Measurements from ENCODE around the gene FBF1. TPM values are rescaled to one million over a fixed set of nuclear protein-coding genes. Genes with fewer than 3 reads are reported as not detected.
A peak's percentile ranks its signal among the peaks of the same experiment; 100 is the strongest.

Gene FBF1
- total RNA-seq, 2 donors from 2014 or later = 18.9 to 31.3 TPM

DNA sequence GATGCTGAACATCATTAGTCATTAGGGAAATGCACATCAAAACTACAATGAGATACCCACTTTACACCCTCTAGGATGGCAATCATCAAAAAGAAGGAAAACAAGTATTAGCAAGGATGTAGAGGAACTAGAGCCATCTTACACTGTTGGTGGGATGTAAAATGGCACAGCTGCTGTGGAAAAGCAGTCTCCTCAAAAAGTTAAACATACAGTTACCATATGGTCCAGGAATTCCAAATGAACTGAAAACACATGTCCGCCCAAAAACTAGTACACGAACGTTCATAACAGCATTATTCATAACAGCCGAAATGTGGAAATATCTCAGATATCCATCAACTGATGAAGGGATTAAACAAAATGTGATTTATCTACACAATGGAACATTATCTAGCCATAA, 7.0 kb downstream of the FBF1 start:
- H3K4me3 ChIP-seq = no peak overlapping the region
- TF ChIP-seq, protein P1, sequence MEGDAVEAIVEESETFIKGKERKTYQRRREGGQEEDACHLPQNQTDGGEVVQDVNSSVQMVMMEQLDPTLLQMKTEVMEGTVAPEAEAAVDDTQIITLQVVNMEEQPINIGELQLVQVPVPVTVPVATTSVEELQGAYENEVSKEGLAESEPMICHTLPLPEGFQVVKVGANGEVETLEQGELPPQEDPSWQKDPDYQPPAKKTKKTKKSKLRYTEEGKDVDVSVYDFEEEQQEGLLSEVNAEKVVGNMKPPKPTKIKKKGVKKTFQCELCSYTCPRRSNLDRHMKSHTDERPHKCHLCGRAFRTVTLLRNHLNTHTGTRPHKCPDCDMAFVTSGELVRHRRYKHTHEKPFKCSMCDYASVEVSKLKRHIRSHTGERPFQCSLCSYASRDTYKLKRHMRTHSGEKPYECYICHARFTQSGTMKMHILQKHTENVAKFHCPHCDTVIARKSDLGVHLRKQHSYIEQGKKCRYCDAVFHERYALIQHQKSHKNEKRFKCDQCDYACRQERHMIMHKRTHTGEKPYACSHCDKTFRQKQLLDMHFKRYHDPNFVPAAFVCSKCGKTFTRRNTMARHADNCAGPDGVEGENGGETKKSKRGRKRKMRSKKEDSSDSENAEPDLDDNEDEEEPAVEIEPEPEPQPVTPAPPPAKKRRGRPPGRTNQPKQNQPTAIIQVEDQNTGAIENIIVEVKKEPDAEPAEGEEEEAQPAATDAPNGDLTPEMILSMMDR (IDR thresholded peaks at IDR 0.05) = no peak
- no peak for TF ChIP-seq POLR2AphosphoS5 (IDR thresholded peaks at IDR 0.05)
- no peak for TF ChIP-seq POLR2A (IDR thresholded peaks at IDR 0.05)
- H3K27me3 ChIP-seq (replicated peaks; ENCODE audit: insufficient read depth) = no peaks in the 10 kb centered on the region
- H3K4me1 ChIP-seq (replicated peaks) = no peaks in the 10 kb centered on the region
- H3K36me3 ChIP-seq = no peaks in the 10 kb centered on the region
- DNase-seq (ENCODE audit: low spot score) = no peak
- no peak overlapping the region for H3K27ac ChIP-seq
- intact Hi-C loops (cut with DNase I) = no loop called here
- H3K9me3 ChIP-seq = no peaks in the 10 kb centered on the region
- 90% methylated on average over 4 of the region's 4 CpGs for WGBS

DNA sequence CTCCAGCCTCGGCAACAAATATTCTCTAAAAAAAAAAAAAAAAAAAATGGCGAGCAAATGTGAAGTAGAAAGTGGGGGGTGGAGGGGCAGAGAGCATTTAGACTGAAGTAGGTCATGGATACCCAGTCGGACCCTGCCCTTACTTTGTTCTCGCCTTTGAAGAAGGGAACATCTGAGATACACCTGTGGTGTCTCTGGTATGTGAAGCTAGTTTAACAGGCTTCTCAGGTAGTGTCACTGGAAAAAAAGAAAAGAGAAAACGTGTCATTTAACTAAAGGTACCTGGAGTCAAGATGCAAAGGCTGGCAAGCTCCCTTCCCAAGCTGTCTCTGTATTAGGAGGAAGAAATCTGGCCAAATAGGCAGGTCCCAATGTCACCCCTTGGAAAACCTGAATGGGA, 8.0 kb downstream of the FBF1 start:
- no peak for DNase-seq (ENCODE audit: low spot score)
- 72% methylated on average over 5 of the region's 5 CpGs for WGBS
- Histone ChIP-seq H3K36me3 (no peaks in the 10 kb centered on the region), H3K27ac (no peak overlapping the region), H3K9me3 (no peaks in the 10 kb centered on the region), H3K27me3 (replicated peaks; ENCODE audit: insufficient read depth) (no peaks in the 10 kb centered on the region), H3K4me3 (no peak overlapping the region), H3K4me1 (replicated peaks) (no peaks in the 10 kb centered on the region)
- TF ChIP-seq POLR2A (IDR thresholded peaks at IDR 0.05) (no peak), POLR2AphosphoS5 (IDR thresholded peaks at IDR 0.05) (no peak)
- TF ChIP-seq, protein P1 (IDR thresholded peaks at IDR 0.05) = no peak
- intact Hi-C loops (cut with DNase I) = no loop called here

DNA sequence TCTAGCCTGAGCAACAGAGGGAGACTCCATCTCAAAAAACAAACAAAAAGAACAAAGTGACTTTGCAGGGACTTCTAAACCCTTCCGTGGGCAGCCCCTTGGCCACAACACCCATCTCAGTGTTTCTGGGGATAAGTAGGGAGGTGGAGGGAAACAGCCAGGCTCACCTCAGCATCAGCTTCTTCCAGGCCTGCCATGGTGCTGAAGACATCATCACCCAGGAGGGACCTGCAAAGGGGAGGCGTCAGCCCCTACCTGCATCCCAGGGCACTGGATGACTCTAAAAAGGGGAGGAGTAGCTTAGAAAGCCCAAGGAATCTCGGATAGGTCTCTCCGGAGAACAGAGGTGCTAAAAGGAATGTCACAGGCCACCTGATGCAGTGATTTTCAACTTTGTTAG, 9.8 kb downstream of the FBF1 start:
- no peak overlapping the region for H3K4me3 ChIP-seq
- H3K36me3 ChIP-seq = no peaks in the 10 kb centered on the region
- intact Hi-C loops (cut with DNase I) = no loop called here
- WGBS = 84% methylated on average over 4 of the region's 4 CpGs
- H3K4me1 ChIP-seq (replicated peaks) = no peaks in the 10 kb centered on the region
- H3K27me3 ChIP-seq (replicated peaks; ENCODE audit: insufficient read depth) = no peaks in the 10 kb centered on the region
- TF ChIP-seq, protein P1 (IDR thresholded peaks at IDR 0.05) = no peak
- no peak for TF ChIP-seq POLR2AphosphoS5 (IDR thresholded peaks at IDR 0.05)
- TF ChIP-seq POLR2A (IDR thresholded peaks at IDR 0.05) = no peak
- no peak for DNase-seq (ENCODE audit: low spot score)
- H3K27ac ChIP-seq = no peak overlapping the region
- H3K9me3 ChIP-seq = no peaks in the 10 kb centered on the region

DNA sequence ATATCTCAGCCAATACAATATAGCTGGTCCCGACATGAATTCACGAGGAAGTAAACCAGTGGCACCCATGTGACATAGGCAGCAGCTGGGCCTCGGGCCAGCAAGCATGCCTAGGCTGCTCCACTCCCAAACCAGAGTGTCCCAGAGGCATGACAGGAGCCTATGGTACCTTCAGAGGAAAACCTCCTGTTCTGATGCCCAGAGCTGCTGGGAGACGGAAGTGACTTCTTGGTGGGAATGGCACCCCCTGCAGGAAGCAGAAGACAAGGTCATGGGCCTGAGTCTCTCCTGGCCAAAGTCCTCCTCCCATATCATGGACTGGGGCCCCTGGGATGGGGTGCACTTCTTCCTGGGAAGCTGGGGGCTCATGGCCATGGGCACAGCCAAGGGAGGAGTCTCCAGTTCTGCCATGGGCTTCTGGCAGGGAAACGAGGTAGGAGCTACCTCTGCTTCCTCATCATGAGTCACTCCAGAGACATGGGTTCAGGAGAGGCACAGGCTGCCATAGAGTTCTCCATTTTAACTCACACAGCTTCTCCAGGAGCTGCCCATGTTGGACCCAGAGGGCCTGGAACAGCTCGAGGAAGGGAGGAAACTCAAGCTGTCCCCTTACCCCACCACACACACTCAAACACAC, 13.4 kb downstream of the FBF1 start:
- Histone ChIP-seq H3K4me1 (replicated peaks) (no peaks in the 10 kb centered on the region), H3K9me3 (no peaks in the 10 kb centered on the region), H3K27ac (peak overlapping the region; percentile 11 to 44), H3K36me3 (no peaks in the 10 kb centered on the region), H3K4me3 (no peak overlapping the region), H3K27me3 (replicated peaks; ENCODE audit: insufficient read depth) (no peaks in the 10 kb centered on the region)
- TF ChIP-seq, protein P1 (IDR thresholded peaks at IDR 0.05) = peak in 3 of 4 experiments; percentile 17 to 55 (median 47)
- TF ChIP-seq POLR2AphosphoS5 (IDR thresholded peaks at IDR 0.05) = peak; percentile 79
- no peak for TF ChIP-seq POLR2A (IDR thresholded peaks at IDR 0.05)
- 36% methylated on average over 6 of the region's 6 CpGs for WGBS
- intact Hi-C loops (cut with DNase I) = no loop called here
- DNase-seq (ENCODE audit: low spot score) = peak; percentile 77

DNA sequence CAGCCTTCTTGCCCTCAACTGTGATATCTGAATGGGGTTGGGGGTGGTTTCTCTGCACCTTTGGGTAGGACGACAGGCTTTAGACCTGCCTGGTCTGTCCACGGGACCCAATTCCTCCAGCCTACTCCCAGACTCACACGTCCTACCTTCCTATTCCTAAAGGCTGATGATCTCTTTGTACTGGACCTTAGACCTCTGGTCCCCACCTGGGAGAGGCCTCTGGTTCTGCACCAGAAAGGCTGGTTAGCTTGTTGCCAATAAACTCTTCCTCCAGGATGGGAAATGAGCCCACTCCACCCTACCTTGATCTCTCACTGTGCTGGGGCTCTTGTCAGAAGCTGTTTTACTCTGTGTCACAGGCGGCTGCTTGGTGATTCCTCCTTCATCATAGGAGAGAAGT, 14.4 kb downstream of the FBF1 start:
- TF ChIP-seq POLR2A (IDR thresholded peaks at IDR 0.05) (no peak), POLR2AphosphoS5 (IDR thresholded peaks at IDR 0.05) (no peak)
- TF ChIP-seq, protein P1 (IDR thresholded peaks at IDR 0.05) = no peak
- Histone ChIP-seq H3K27me3 (replicated peaks; ENCODE audit: insufficient read depth) (no peaks in the 10 kb centered on the region), H3K4me3 (no peak overlapping the region), H3K4me1 (replicated peaks) (no peaks in the 10 kb centered on the region), H3K36me3 (no peaks in the 10 kb centered on the region), H3K27ac (peak overlapping the region in 1 of 2 donors; percentile 59), H3K9me3 (no peaks in the 10 kb centered on the region)
- 75% methylated on average over 4 of the region's 4 CpGs for WGBS
- no peak for DNase-seq (ENCODE audit: low spot score)
- intact Hi-C loops (cut with DNase I) = no loop called here
